HG02840 (cell line): Measurements from ENCODE around the gene PCBP4.
"Not testable (repeated sequence)": the region's sequence is repeated elsewhere in the genome, so short reads cannot be mapped to it uniquely, and the experiment has no call there.

Experiments
- ATAC-seq: cut with Tn5 transposase; IDR thresholded peaks from one replicate; pipeline ENCODE4 v1.9.1; 2021; ENCODE audit warnings: mild to moderate bottlenecking, moderate library complexity, moderate number of reproducible peaks; ENCODE audit not compliant: unreplicated experiment, low FRiP score

The PCBP4 gene

GRCh38 chr3:51928981-51929380 is 38.3 kb downstream of the PCBP4 start:
- ATAC-seq: not testable (repeated sequence)

- ATAC-seq: no peak
Measured at GRCh38 chr3:51928438-51928837, 38.8 kb downstream of the PCBP4 start.

- ATAC-seq: no peak
Measured at GRCh38 chr3:51927061-51927977, 39.9 kb downstream of the PCBP4 start.

- no peak for ATAC-seq
Measured at GRCh38 chr3:51921081-51921578, 46.1 kb downstream of the PCBP4 start.

GRCh38 chr3:51916418-51916817 is 50.8 kb downstream of the PCBP4 start:
- no peak for ATAC-seq

GRCh38 chr3:51908026-51908425 is 59.2 kb downstream of the PCBP4 start:
- ATAC-seq: no peak
